RWPE1 (cell line): ENCODE data around the gene DCLRE1A.

Experiments used
- CTCF ChIA-PET: fragments of 350-600 bp; sonication (Branson Sonifier 250); formaldehyde crosslinking; extraction: SDS; loops from one replicate; lab custom pipeline; 2021; lab: Yijun Ruan, JAX
- POLR2A ChIA-PET: fragments of 400-600 bp; formaldehyde crosslinking; extraction: SDS; loops from one replicate; lab custom pipeline; 2020; ENCODE audit warnings: antibody characterized with exemption; ENCODE audit not compliant: low non-redundant PET; lab: Yijun Ruan, JAX
- DNase-seq: peaks from one replicate; pipeline ENCODE4 v3.0.0; 2012; ENCODE audit warnings: low spot score
- H3K27ac ChIP-seq: fragments of 450-650 bp; 2 replicates; pipeline ENCODE4 v1.5.1; 2017
- TF ChIP-seq, protein P1 (sequence below): fragments of 450-650 bp; conservative IDR thresholded peaks from 2 replicates; pipeline ENCODE4 v1.5.1; 2017; ENCODE audit warnings: low read depth, mild to moderate bottlenecking

The DCLRE1A gene

GRCh38 chr10:113808168-113808567 is 45.7 kb downstream of the DCLRE1A start:
- TF ChIP-seq, protein P1, sequence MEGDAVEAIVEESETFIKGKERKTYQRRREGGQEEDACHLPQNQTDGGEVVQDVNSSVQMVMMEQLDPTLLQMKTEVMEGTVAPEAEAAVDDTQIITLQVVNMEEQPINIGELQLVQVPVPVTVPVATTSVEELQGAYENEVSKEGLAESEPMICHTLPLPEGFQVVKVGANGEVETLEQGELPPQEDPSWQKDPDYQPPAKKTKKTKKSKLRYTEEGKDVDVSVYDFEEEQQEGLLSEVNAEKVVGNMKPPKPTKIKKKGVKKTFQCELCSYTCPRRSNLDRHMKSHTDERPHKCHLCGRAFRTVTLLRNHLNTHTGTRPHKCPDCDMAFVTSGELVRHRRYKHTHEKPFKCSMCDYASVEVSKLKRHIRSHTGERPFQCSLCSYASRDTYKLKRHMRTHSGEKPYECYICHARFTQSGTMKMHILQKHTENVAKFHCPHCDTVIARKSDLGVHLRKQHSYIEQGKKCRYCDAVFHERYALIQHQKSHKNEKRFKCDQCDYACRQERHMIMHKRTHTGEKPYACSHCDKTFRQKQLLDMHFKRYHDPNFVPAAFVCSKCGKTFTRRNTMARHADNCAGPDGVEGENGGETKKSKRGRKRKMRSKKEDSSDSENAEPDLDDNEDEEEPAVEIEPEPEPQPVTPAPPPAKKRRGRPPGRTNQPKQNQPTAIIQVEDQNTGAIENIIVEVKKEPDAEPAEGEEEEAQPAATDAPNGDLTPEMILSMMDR = no peak
- POLR2A ChIA-PET = no interaction called here
- H3K27ac ChIP-seq = no peak overlapping the region
- DNase-seq = no peak
- CTCF ChIA-PET = no interaction called here

- no peak overlapping the region for H3K27ac ChIP-seq
- TF ChIP-seq, protein P1 = no peak
- ChIA-PET POLR2A (no interaction called here), CTCF (interaction anchor here (0.6 to 0.8 kb wide), 2 partner anchors 14 to 16 kb away, joined by 3 read pairs; no protein-coding TSS in a partner anchor)
- DNase-seq = no peak
These were observed 47.4 kb downstream of the DCLRE1A start for GRCh38 chr10:113806503-113806902.

GRCh38 chr10:113802997-113803396 is 50.9 kb downstream of the DCLRE1A start:
- CTCF ChIA-PET = interaction anchor here (0.9 to 3.2 kb wide), 3 partner anchors 240 to 299 kb away, joined by 3 to 9 read pairs (median 4); no protein-coding TSS in a partner anchor
- POLR2A ChIA-PET = no interaction called here
- no peak overlapping the region for H3K27ac ChIP-seq
- TF ChIP-seq, protein P1 = no peak
- no peak for DNase-seq

DNA sequence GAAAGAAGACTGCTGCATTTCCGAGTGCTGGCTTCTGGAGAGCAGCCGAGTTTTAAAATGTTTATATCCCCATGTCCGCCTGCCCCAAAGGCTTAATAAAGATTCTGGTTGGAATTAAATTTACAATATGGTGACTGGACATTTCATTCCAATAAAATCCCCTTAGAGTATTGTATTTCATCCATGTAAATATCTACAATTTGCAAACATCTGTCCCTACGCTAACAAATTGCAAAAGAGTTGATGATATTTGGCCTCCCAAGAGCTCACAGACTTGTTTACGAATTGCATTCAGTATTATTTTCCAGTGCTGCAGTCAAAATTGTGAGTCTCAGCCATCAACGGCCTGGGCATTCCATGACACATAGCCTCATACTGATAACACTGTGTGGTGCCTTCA is 52.3 kb downstream of the DCLRE1A start:
- ChIA-PET CTCF (interaction anchor here (0.6 to 1.8 kb wide), 2 partner anchors 269 to 301 kb away, joined by 3 to 7 read pairs; no protein-coding TSS in a partner anchor), POLR2A (no interaction called here)
- H3K27ac ChIP-seq = no peak overlapping the region
- TF ChIP-seq, protein P1 = no peak
- no peak for DNase-seq

GRCh38 chr10:113791691-113792090 is 62.2 kb downstream of the DCLRE1A start:
- CTCF ChIA-PET = interaction anchor here (0.6 to 0.7 kb wide), 2 partner anchors 140 to 320 kb away, joined by 3 to 4 read pairs; no protein-coding TSS in a partner anchor
- POLR2A ChIA-PET = no interaction called here
- no peak for DNase-seq
- TF ChIP-seq, protein P1 = no peak
- H3K27ac ChIP-seq = no peak overlapping the region

GRCh38 chr10:113788604-113789083 is 65.2 kb downstream of the DCLRE1A start:
- H3K27ac ChIP-seq = peak overlapping the region; percentile 86
- DNase-seq = peak; percentile 78
- CTCF ChIA-PET = interaction anchor here (0.5 to 1.6 kb wide), 4 partner anchors 67 to 1220 kb away, joined by 3 to 4 read pairs (median 4); no protein-coding TSS in a partner anchor
- POLR2A ChIA-PET = no interaction called here
- TF ChIP-seq, protein P1 = no peak
